GM23338 (cell line): ENCODE results near the gene CPXM1. TPM values are rescaled to one million over a fixed set of nuclear protein-coding genes. Genes with fewer than 3 reads are reported as not detected.

Experiments
- ATAC-seq: fragments of 200-7000 bp; cut with Tn5 transposase; 3 replicates; pipeline ENCODE4 v1.9.1; 2020
- DNase-seq: peaks from one replicate; pipeline ENCODE4 v3.0.0-alpha.2; 2015; ENCODE audit warnings: low spot score
- H2AFZ ChIP-seq: fragments of 200-600 bp; sonication (generic); 2 replicates; pipeline ENCODE4 v1.8.0; 2016; ENCODE audit warnings: antibody characterized with exemption, mild to moderate bottlenecking, moderate library complexity
- H3F3A ChIP-seq: fragments of 200-600 bp; sonication (generic); replicated peaks from 2 replicates; pipeline ENCODE4 v1.8.0; 2017; ENCODE audit warnings: antibody characterized with exemption, mixed run types, low read depth
- H3K27ac ChIP-seq: fragments of 200-600 bp; sonication (generic); 2 replicates; pipeline ENCODE4 v1.6.1; 2016; ENCODE audit warnings: low read depth
- H3K27me3 ChIP-seq: fragments of 200-600 bp; sonication (generic); 2 replicates; pipeline ENCODE4 v1.8.0; 2016; ENCODE audit warnings: mild to moderate bottlenecking, mixed run types, moderate library complexity; ENCODE audit not compliant: insufficient read depth
- H3K36me3 ChIP-seq: fragments of 200-600 bp; sonication (generic); 2 replicates; pipeline ENCODE4 v1.8.0; 2016; ENCODE audit warnings: mild to moderate bottlenecking; ENCODE audit not compliant: insufficient read depth
- H3K4me1 ChIP-seq: fragments of 200-600 bp; sonication (generic); 2 replicates; pipeline ENCODE4 v1.8.0; 2016; ENCODE audit warnings: mild to moderate bottlenecking, moderate library complexity; ENCODE audit not compliant: insufficient read depth
- H3K4me2 ChIP-seq: fragments of 200-600 bp; sonication (generic); 2 replicates; pipeline ENCODE4 v1.7.1; 2017; ENCODE audit warnings: mixed run types
- H3K4me3 ChIP-seq: fragments of 200-600 bp; sonication (generic); 2 replicates; pipeline ENCODE4 v1.6.1; 2016; ENCODE audit warnings: mixed run types
- H3K79me2 ChIP-seq: fragments of 200-600 bp; sonication (generic); replicated peaks from 2 replicates; pipeline ENCODE4 v1.8.0; 2017; ENCODE audit warnings: mild to moderate bottlenecking; ENCODE audit not compliant: insufficient read depth
- H3K9me2 ChIP-seq: fragments of 200-600 bp; sonication (generic); 2 replicates; pipeline ENCODE4 v1.8.0; 2017; ENCODE audit not compliant: insufficient read depth
- H4K20me1 ChIP-seq: fragments of 200-600 bp; sonication (generic); replicated peaks from 2 replicates; pipeline ENCODE4 v1.8.0; 2017; ENCODE audit warnings: mild to moderate bottlenecking; ENCODE audit not compliant: insufficient read depth
- H3K27ac Mint-ChIP-seq: 2 replicates; pipeline ENCODE4 v1.8.0; 2020; ENCODE audit warnings: inconsistent platforms, mild to moderate bottlenecking, moderate library complexity, mixed read lengths
- H3K27me3 Mint-ChIP-seq: 3 replicates; pipeline ENCODE4 v1.8.0; 2022; ENCODE audit warnings: low read depth, mild to moderate bottlenecking, moderate library complexity, mixed read lengths, inconsistent platforms; ENCODE audit not compliant: insufficient read depth, poor library complexity
- H3K36me3 Mint-ChIP-seq: 3 replicates; pipeline ENCODE4 v1.8.0; 2021; ENCODE audit warnings: low read depth, mild to moderate bottlenecking, inconsistent platforms, moderate library complexity, mixed read lengths
- H3K4me1 Mint-ChIP-seq: 3 replicates; pipeline ENCODE4 v1.8.0; 2020; ENCODE audit warnings: mild to moderate bottlenecking, inconsistent platforms, mixed read lengths
- H3K4me3 Mint-ChIP-seq: 3 replicates; pipeline ENCODE4 v1.8.0; 2021; ENCODE audit warnings: moderate library complexity, mild to moderate bottlenecking, inconsistent platforms, mixed read lengths
- H3K9me3 Mint-ChIP-seq: 3 replicates; pipeline ENCODE4 v1.8.0; 2020; ENCODE audit warnings: moderate library complexity, mild to moderate bottlenecking, inconsistent platforms, mixed read lengths
- CREB1 ChIP-seq: fragments of 250-450 bp; sonication (Bioruptor Pico); IDR thresholded peaks from 2 replicates; pipeline ENCODE4 v1.5.0; 2020; ENCODE audit warnings: low read depth, mild to moderate bottlenecking, moderate library complexity
- EZH2 ChIP-seq: fragments of 200-600 bp; sonication (generic); IDR thresholded peaks from one replicate; pipeline ENCODE4 v1.8.0; 2017; ENCODE audit warnings: antibody characterized with exemption, mild to moderate bottlenecking, low read depth; ENCODE audit not compliant: unreplicated experiment
- NANOG ChIP-seq: IDR thresholded peaks from 2 replicates; pipeline ENCODE4 v1.6.1; 2016; ENCODE audit warnings: antibody characterized with exemption, borderline replicate concordance
- polyA plus RNA-seq: library from polyadenylated mRNA; unstranded; fragments of >200 nt; fragmentation: Nextera tagmentation; extraction: Ambion mirVana; gene quantifications from 2 replicates; pipeline ENCODE4 v1.2.1, GENCODE V29; 2016
- total RNA-seq: library from RNA; depleted of rRNA; stranded (reverse); fragments of >200 nt; shearing (Covaris generic); gene quantifications from 2 replicates; pipeline ENCODE4 v1.2.3, GENCODE V29; 2014
- TF ChIP-seq, protein P1 (sequence below), 2 experiments: fragments of 200-600 bp in 1 of 2; sonication (generic) in 1 of 2; conservative IDR thresholded peaks; 2 replicates each; pipeline versions ENCODE4 v1.5.1 to v1.6.1; 2016 to 2017; ENCODE audit warnings: antibody characterized with exemption in 2 of 2, low read depth in 2 of 2, mild to moderate bottlenecking in 2 of 2, moderate library complexity in 1 of 2
- TF ChIP-seq, protein P2 (sequence below): fragments of 250-450 bp; sonication (Bioruptor Pico); IDR thresholded peaks from 2 replicates; pipeline ENCODE4 v1.5.0; 2020; ENCODE audit warnings: mild to moderate bottlenecking, moderate library complexity

Gene CPXM1
- total and polyA plus RNA-seq, 2 experiments from 2014 or later, result 17.0 to 29.3 TPM

DNA sequence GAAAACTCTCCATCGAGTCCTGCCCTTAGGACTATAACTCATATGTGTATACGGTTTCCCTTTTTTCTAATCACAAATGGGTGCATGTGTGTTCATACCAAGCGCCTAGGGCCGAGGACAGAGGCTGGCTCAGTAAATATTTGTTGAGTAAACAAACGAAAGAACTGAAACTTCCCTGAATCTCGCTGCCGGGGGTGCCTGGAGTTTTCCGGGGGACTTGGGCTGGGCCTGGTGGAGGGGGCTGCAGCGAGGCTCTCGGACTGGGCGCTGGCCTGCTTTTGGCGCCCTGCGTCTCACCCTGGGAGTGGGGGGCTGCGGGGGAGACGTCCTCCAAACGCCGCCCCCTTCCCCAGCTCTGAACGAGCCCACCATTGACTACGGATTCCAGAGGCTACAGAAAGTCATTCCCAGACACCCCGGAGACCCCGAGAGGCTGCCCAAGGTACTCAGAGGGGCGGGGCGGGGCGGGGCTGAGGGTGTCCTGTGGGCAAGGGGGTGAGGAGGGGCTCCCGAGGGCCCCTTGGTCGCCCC, 49.0 kb downstream of the CPXM1 start:
- ATAC-seq (no peak), DNase-seq (no peak)
- peaks cover 89% of the 10 kb centered on the region for H3K27me3 ChIP-seq
- H3K27me3 Mint-ChIP-seq, result peaks cover 71% of the 10 kb centered on the region
- peaks cover 34% of the 10 kb centered on the region for H3K4me1 Mint-ChIP-seq
- H3K4me3 ChIP-seq, result peak overlapping the region; percentile 62
- H3F3A ChIP-seq, result no peaks in the 10 kb centered on the region; the same call in 1 of the 2 replicates
- H3K36me3 Mint-ChIP-seq, result no peaks in the 10 kb centered on the region; the same call in 2 of the 3 replicates
- no peak overlapping the region for H3K27ac ChIP-seq
- peak overlapping the region; percentile 84 for H3K4me2 ChIP-seq
- peak overlapping the region; percentile 65 for H3K4me3 Mint-ChIP-seq
- no peaks in the 10 kb centered on the region for H3K79me2 ChIP-seq
- no peaks in the 10 kb centered on the region for H3K9me3 Mint-ChIP-seq
- peaks cover 4% of the 10 kb centered on the region; the same call in 1 of the 2 replicates for H4K20me1 ChIP-seq
- TF ChIP-seq, protein P1, sequence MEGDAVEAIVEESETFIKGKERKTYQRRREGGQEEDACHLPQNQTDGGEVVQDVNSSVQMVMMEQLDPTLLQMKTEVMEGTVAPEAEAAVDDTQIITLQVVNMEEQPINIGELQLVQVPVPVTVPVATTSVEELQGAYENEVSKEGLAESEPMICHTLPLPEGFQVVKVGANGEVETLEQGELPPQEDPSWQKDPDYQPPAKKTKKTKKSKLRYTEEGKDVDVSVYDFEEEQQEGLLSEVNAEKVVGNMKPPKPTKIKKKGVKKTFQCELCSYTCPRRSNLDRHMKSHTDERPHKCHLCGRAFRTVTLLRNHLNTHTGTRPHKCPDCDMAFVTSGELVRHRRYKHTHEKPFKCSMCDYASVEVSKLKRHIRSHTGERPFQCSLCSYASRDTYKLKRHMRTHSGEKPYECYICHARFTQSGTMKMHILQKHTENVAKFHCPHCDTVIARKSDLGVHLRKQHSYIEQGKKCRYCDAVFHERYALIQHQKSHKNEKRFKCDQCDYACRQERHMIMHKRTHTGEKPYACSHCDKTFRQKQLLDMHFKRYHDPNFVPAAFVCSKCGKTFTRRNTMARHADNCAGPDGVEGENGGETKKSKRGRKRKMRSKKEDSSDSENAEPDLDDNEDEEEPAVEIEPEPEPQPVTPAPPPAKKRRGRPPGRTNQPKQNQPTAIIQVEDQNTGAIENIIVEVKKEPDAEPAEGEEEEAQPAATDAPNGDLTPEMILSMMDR (conservative IDR thresholded peaks at IDR 0.05; ENCODE audit: low read depth in 2 of 2), result no peak
- peak; percentile 90 for TF ChIP-seq EZH2
- no peak for TF ChIP-seq CREB1 (CRISPR knock-in tag)
- H2AFZ ChIP-seq, result peak overlapping the region; percentile 32; the same call in 1 of the 2 replicates
- H3K9me2 ChIP-seq, result no peaks in the 10 kb centered on the region
- no peaks in the 10 kb centered on the region for H3K36me3 ChIP-seq
- peaks cover 29% of the 10 kb centered on the region for H3K4me1 ChIP-seq
- H3K27ac Mint-ChIP-seq, result no peak overlapping the region

- peak; percentile 37 for ATAC-seq
These were observed 49.8 kb downstream of the CPXM1 start for GRCh38 chr20:2750491-2751251.

More at GRCh38 chr20:2750491-2751251, 49.8 kb downstream of the CPXM1 start:
- H3K4me1 ChIP-seq, result peaks cover 29% of the 10 kb centered on the region
- Mint-ChIP-seq H3K4me1 (peaks cover 30% of the 10 kb centered on the region), H3K36me3 (no peaks in the 10 kb centered on the region; the same call in 2 of the 3 replicates), H3K27ac (no peak overlapping the region), H3K27me3 (peaks cover 71% of the 10 kb centered on the region), H3K9me3 (no peaks in the 10 kb centered on the region), H3K4me3 (peak overlapping the region; percentile 65)
- DNase-seq, result peak; percentile 91
- no peaks in the 10 kb centered on the region for H3K36me3 ChIP-seq
- no peaks in the 10 kb centered on the region for H3K79me2 ChIP-seq
- no peaks in the 10 kb centered on the region for H3K9me2 ChIP-seq
- H3K27me3 ChIP-seq, result peaks cover 97% of the 10 kb centered on the region
- no peaks in the 10 kb centered on the region; the same call in 1 of the 2 replicates for H3F3A ChIP-seq
- no peak overlapping the region for H3K27ac ChIP-seq
- H3K4me3 ChIP-seq, result peak overlapping the region; percentile 62
- peaks cover 4% of the 10 kb centered on the region; the same call in 1 of the 2 replicates for H4K20me1 ChIP-seq
- H2AFZ ChIP-seq, result peak overlapping the region; percentile 93
- peak overlapping the region; percentile 84 for H3K4me2 ChIP-seq
- TF ChIP-seq, protein P1 (conservative IDR thresholded peaks at IDR 0.05; ENCODE audit: low read depth in 2 of 2), result no peak
- no peak for TF ChIP-seq NANOG
- TF ChIP-seq, protein P2, sequence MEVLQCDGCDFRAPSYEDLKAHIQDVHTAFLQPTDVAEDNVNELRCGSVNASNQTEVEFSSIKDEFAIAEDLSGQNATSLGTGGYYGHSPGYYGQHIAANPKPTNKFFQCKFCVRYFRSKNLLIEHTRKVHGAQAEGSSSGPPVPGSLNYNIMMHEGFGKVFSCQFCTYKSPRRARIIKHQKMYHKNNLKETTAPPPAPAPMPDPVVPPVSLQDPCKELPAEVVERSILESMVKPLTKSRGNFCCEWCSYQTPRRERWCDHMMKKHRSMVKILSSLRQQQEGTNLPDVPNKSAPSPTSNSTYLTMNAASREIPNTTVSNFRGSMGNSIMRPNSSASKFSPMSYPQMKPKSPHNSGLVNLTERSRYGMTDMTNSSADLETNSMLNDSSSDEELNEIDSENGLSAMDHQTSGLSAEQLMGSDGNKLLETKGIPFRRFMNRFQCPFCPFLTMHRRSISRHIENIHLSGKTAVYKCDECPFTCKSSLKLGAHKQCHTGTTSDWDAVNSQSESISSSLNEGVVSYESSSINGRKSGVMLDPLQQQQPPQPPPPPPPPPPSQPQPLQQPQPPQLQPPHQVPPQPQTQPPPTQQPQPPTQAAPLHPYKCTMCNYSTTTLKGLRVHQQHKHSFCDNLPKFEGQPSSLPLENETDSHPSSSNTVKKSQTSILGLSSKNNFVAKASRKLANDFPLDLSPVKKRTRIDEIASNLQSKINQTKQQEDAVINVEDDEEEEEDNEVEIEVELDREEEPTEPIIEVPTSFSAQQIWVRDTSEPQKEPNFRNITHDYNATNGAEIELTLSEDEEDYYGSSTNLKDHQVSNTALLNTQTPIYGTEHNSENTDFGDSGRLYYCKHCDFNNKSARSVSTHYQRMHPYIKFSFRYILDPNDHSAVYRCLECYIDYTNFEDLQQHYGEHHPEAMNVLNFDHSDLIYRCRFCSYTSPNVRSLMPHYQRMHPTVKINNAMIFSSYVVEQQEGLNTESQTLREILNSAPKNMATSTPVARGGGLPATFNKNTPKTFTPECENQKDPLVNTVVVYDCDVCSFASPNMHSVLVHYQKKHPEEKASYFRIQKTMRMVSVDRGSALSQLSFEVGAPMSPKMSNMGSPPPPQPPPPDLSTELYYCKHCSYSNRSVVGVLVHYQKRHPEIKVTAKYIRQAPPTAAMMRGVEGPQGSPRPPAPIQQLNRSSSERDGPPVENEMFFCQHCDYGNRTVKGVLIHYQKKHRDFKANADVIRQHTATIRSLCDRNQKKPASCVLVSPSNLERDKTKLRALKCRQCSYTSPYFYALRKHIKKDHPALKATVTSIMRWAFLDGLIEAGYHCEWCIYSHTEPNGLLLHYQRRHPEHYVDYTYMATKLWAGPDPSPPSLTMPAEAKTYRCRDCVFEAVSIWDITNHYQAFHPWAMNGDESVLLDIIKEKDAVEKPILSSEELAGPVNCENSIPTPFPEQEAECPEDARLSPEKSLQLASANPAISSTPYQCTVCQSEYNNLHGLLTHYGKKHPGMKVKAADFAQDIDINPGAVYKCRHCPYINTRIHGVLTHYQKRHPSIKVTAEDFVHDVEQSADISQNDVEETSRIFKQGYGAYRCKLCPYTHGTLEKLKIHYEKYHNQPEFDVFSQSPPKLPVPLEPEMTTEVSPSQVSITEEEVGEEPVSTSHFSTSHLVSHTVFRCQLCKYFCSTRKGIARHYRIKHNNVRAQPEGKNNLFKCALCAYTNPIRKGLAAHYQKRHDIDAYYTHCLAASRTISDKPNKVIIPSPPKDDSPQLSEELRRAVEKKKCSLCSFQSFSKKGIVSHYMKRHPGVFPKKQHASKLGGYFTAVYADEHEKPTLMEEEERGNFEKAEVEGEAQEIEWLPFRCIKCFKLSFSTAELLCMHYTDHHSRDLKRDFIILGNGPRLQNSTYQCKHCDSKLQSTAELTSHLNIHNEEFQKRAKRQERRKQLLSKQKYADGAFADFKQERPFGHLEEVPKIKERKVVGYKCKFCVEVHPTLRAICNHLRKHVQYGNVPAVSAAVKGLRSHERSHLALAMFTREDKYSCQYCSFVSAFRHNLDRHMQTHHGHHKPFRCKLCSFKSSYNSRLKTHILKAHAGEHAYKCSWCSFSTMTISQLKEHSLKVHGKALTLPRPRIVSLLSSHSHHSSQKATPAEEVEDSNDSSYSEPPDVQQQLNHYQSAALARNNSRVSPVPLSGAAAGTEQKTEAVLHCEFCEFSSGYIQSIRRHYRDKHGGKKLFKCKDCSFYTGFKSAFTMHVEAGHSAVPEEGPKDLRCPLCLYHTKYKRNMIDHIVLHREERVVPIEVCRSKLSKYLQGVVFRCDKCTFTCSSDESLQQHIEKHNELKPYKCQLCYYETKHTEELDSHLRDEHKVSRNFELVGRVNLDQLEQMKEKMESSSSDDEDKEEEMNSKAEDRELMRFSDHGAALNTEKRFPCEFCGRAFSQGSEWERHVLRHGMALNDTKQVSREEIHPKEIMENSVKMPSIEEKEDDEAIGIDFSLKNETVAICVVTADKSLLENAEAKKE (CRISPR knock-in tag), result no peak
